GM12878 (cell line): ENCODE data around the gene DAD1. TPM values are rescaled to one million over a fixed set of nuclear protein-coding genes. Genes with fewer than 3 reads are reported as not detected.

Source experiments
- ATAC-seq: fragments of 200-7000 bp; cut with Tn5 transposase; 3 replicates; pipeline ENCODE4 v1.9.1; 2020; ENCODE audit warnings: mild to moderate bottlenecking, moderate library complexity
- BruUV-seq: library from RNA; stranded (reverse); fragments of 400-500 nt; replicated peaks from 2 replicates; lab custom pipeline; 2021; lab: Mats Ljungman, UMichigan
- CTCF ChIA-PET: fragments of 300-600 bp; sonication (Branson Sonifier 250); formaldehyde crosslinking; extraction: SDS; loops from one replicate; lab custom pipeline; 2021; ENCODE audit warnings: inconsistent platforms; lab: Yijun Ruan, JAX
- POLR2A ChIA-PET: fragments of 350-600 bp; formaldehyde crosslinking; extraction: SDS; loops from one replicate; lab custom pipeline; 2021; ENCODE audit warnings: inconsistent platforms; lab: Charles Lee
- RAD21 ChIA-PET: fragments of 300-600 bp; sonication (Branson Sonifier 250); formaldehyde crosslinking; loops from one replicate; lab custom pipeline; 2023; ENCODE audit warnings: antibody characterized with exemption; ENCODE audit not compliant: unreplicated experiment; lab: Charles Lee
- SMC1A ChIA-PET: fragments of 300-600 bp; sonication (Branson Sonifier 250); formaldehyde crosslinking; loops from one replicate; lab custom pipeline; 2023; ENCODE audit not compliant: unreplicated experiment, uncharacterized antibody; lab: Charles Lee
- DNase-seq: peaks from one replicate; pipeline ENCODE4 v3.0.0-alpha.2; 2011; ENCODE audit warnings: low read depth, low spot score
- FAIRE-seq: peaks from 3 replicates; lab custom pipeline; 2011; peaks lifted over from hg19 to GRCh38; lab: Jason Lieb, UNC
- H2AFZ ChIP-seq: 2 replicates; pipeline ENCODE4 v1.6.0; 2011; ENCODE audit warnings: low read depth, low read length, control low read depth; ENCODE audit not compliant: control insufficient read depth
- H3K27ac ChIP-seq: 2 replicates; pipeline ENCODE4 v1.5.1; 2011; ENCODE audit warnings: control low read depth; ENCODE audit not compliant: control insufficient read depth, insufficient read depth
- H3K27me3 ChIP-seq, 2 experiments: replicated peaks in 1 of 2; 2 replicates each; pipeline versions ENCODE4 v1.6.0 to v1.6.1; 2011; ENCODE audit warnings: low read length in 1 of 2; ENCODE audit not compliant: control insufficient read depth in 2 of 2, insufficient read depth in 2 of 2
- H3K36me3 ChIP-seq, 2 experiments: 2 replicates each; pipeline ENCODE4 v1.5.1; 2011; ENCODE audit warnings: low read length in 1 of 2; ENCODE audit not compliant: control insufficient read depth in 2 of 2, insufficient read depth in 2 of 2
- H3K4me1 ChIP-seq: 2 replicates; pipeline ENCODE4 v1.6.1; 2011; ENCODE audit warnings: mild to moderate bottlenecking, low read length, moderate library complexity, mixed read lengths; ENCODE audit not compliant: control insufficient read depth, insufficient read depth
- H3K4me2 ChIP-seq: 2 replicates; pipeline ENCODE4 v1.6.0; 2011; ENCODE audit warnings: control low read depth; ENCODE audit not compliant: control insufficient read depth, insufficient read depth
- H3K4me3 ChIP-seq: fragments of 200-600 bp; sonication (generic); 2 replicates; pipeline ENCODE4 v1.5.1; 2016
- H3K79me2 ChIP-seq: 2 replicates; pipeline ENCODE4 v1.6.0; 2011; ENCODE audit warnings: low read length; ENCODE audit not compliant: control insufficient read depth, insufficient read depth
- H3K9ac ChIP-seq: 2 replicates; pipeline ENCODE4 v1.8.0; 2011; ENCODE audit warnings: low read length, control low read depth, mixed read lengths; ENCODE audit not compliant: control insufficient read depth, insufficient read depth
- H3K9me3 ChIP-seq: replicated peaks from 3 replicates; pipeline ENCODE4 v1.5.1; 2011; ENCODE audit warnings: mild to moderate bottlenecking, low read length; ENCODE audit not compliant: control insufficient read depth, insufficient read depth
- H4K20me1 ChIP-seq: 2 replicates; pipeline ENCODE4 v1.6.0; 2011; ENCODE audit not compliant: control insufficient read depth, insufficient read depth
- BCL11A ChIP-seq: IDR thresholded peaks from 2 replicates; pipeline ENCODE4 v1.6.1; 2011; ENCODE audit warnings: low read depth, low read length
- MEF2A ChIP-seq: IDR thresholded peaks from 2 replicates; pipeline ENCODE4 v1.6.1; 2011; ENCODE audit warnings: low read depth, mild to moderate bottlenecking, low read length, moderate library complexity; ENCODE audit not compliant: insufficient read depth
- PAX5 ChIP-seq: IDR thresholded peaks from 2 replicates; pipeline ENCODE4 v1.6.1; 2011; ENCODE audit warnings: low read depth, low read length, borderline replicate concordance
- SMARCA5 ChIP-seq: fragments of 450-650 bp; IDR thresholded peaks from 2 replicates; pipeline ENCODE4 v1.6.1; 2017; ENCODE audit warnings: mild to moderate bottlenecking
- WGBS: methylation state at CpG from one replicate; pipeline ENCODE4 v1.1.6; 2016; ENCODE audit warnings: low lambda C conversion rate; ENCODE audit not compliant: insufficient replicate concordance, insufficient coverage; ENCODE audit errors: missing lambda C conversion rate; 5-methylcytosine and 5-hydroxymethylcytosine counted together
- in situ Hi-C: fragments of 300-500 bp; cut with MboI; formaldehyde crosslinking; loops from 9 replicates; pipeline ENCODE4 v1.14.3; 2018; ENCODE audit warnings: mixed read lengths
- intact Hi-C: fragments of 100-400 bp; cut with micrococcal nuclease; formaldehyde crosslinking; loops from one replicate; pipeline ENCODE4 v1.14.2; 2022; ENCODE audit not compliant: unreplicated experiment
- polyA plus RNA-seq, 11 experiments: library from polyadenylated mRNA; depleted of rRNA in 4 of 11; unstranded in 6 of 11; stranded (reverse) in 5 of 11; fragments of >200 nt; fragmentation: Nextera tagmentation in 4 of 11; fragmentation: Illumina TruSeq in 1 of 11; extraction: Ambion mirVana in 4 of 11; extraction: Trizol in 1 of 11; gene quantifications; 1 replicate in 1 of 11; 2 replicates in 10 of 11; pipeline versions ENCODE4 v1.2.1 to v1.2.3, GENCODE V29; 2011 to 2016; ENCODE audit warnings: inconsistent platforms in 2 of 11, missing spikeins in 2 of 11, low read depth in 1 of 11
- total RNA-seq, 4 experiments: library from RNA; depleted of rRNA in 3 of 4; stranded (reverse); fragments of >200 nt in 3 of 4; fragmentation: Illumina TruSeq in 1 of 4; extraction: Trizol in 1 of 4; gene quantifications; 2 replicates each; pipeline versions ENCODE4 v1.2.1 to v1.2.3, GENCODE V29; 2013 to 2021
- TF ChIP-seq, protein P1 (sequence below): fragments of 450-650 bp; IDR thresholded peaks from 2 replicates; pipeline ENCODE4 v1.6.1; 2016; ENCODE audit warnings: mild to moderate bottlenecking
- TF ChIP-seq, protein P2 (sequence below): fragments of 450-650 bp; IDR thresholded peaks from 2 replicates; pipeline ENCODE4 v1.6.1; 2017; ENCODE audit warnings: low read depth, mild to moderate bottlenecking, moderate library complexity

DAD1 gene
- total and polyA plus RNA-seq, 10 of the 15 experiments (the other 5 are each of a cell fraction or from before 2014, with no cell fraction given), result 161 to 920 (median 319) TPM

DNA sequence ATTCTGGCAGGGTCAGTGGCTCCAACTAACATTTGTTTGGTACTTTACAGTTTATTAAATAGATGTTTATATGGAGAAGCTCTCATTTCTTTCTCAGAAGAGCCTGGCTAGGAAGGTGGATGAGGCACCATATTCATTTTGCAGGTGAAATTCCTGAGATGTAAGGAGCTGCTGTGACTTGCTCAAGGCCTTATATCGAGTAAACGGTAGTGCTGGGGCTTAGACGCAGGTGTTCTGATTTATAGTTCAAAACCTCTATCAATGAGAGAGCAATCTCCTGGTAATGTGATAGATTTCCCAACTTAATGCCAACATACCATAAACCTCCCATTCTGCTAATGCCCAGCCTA lies 42.3 kb downstream of the DAD1 start:
- H3K4me2 ChIP-seq, result no peak overlapping the region

More for the DNA sequence above, 42.3 kb downstream of the DAD1 start:
- H4K20me1 ChIP-seq, result no peaks in the 10 kb centered on the region
- 83% methylated on average over 3 of the region's 3 CpGs for WGBS
- no peak overlapping the region for H3K9ac ChIP-seq
- peaks cover 4% of the 10 kb centered on the region for H3K79me2 ChIP-seq
- H3K36me3 ChIP-seq, result peaks cover 15 to 29% of the 10 kb centered on the region in 2 experiments
- no peaks in the 10 kb centered on the region for H3K9me3 ChIP-seq
- intact Hi-C loops, result no loop called here
- in situ Hi-C loops, result no loop called here
- ATAC-seq (no peak), DNase-seq (no peak)
- H3K27me3 ChIP-seq, result no peaks in the 10 kb centered on the region
- H2AFZ ChIP-seq, result no peak overlapping the region
- SMC1A ChIA-PET, result interaction anchor here (1.2 to 9.2 kb wide), 5 partner anchors 7 to 66 kb away, joined by 3 to 105 read pairs (median 5); no protein-coding TSS in a partner anchor
- RAD21 ChIA-PET, result interaction anchor here (0.6 kb wide), 1 partner anchor 377 kb away, joined by 6 read pairs; no protein-coding TSS in a partner anchor
- H3K4me1 ChIP-seq, result peaks cover 37% of the 10 kb centered on the region
- POLR2A ChIA-PET, result interaction anchor here (1.1 to 2.1 kb wide), 2 partner anchors 9 to 53 kb away, joined by 3 to 5 read pairs; no protein-coding TSS in a partner anchor
- CTCF ChIA-PET, result interaction anchor here (7.1 kb wide), 1 partner anchor 7 kb away, joined by 58 read pairs; no protein-coding TSS in a partner anchor
- TF ChIP-seq PAX5, result no peak
- TF ChIP-seq, protein P1, sequence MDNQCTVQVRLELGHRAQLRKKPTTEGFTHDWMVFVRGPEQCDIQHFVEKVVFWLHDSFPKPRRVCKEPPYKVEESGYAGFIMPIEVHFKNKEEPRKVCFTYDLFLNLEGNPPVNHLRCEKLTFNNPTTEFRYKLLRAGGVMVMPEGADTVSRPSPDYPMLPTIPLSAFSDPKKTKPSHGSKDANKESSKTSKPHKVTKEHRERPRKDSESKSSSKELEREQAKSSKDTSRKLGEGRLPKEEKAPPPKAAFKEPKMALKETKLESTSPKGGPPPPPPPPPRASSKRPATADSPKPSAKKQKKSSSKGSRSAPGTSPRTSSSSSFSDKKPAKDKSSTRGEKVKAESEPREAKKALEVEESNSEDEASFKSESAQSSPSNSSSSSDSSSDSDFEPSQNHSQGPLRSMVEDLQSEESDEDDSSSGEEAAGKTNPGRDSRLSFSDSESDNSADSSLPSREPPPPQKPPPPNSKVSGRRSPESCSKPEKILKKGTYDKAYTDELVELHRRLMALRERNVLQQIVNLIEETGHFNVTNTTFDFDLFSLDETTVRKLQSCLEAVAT, result no peak
- TF ChIP-seq, protein P2, sequence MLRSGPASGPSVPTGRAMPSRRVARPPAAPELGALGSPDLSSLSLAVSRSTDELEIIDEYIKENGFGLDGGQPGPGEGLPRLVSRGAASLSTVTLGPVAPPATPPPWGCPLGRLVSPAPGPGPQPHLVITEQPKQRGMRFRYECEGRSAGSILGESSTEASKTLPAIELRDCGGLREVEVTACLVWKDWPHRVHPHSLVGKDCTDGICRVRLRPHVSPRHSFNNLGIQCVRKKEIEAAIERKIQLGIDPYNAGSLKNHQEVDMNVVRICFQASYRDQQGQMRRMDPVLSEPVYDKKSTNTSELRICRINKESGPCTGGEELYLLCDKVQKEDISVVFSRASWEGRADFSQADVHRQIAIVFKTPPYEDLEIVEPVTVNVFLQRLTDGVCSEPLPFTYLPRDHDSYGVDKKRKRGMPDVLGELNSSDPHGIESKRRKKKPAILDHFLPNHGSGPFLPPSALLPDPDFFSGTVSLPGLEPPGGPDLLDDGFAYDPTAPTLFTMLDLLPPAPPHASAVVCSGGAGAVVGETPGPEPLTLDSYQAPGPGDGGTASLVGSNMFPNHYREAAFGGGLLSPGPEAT, result no peak
- TF ChIP-seq BCL11A, result no peak
- TF ChIP-seq SMARCA5, result no peak
- no peak for TF ChIP-seq MEF2A
- TF ChIP-seq, all 136 proteins: peak for 0
- no TSS peak for BruUV-seq
- no peak overlapping the region for H3K27ac ChIP-seq
- FAIRE-seq, result no peak
- no peak overlapping the region for H3K4me3 ChIP-seq
